HepG2 (cell line): ENCODE measurements around the gene CHCHD6. TPM values are rescaled to one million over a fixed set of nuclear protein-coding genes. Genes with fewer than 3 reads are reported as not detected.

ENCODE experiments used
- ATAC-seq: fragments of 200-7000 bp; cut with Tn5 transposase; 3 replicates; pipeline ENCODE4 v1.9.1; 2020; ENCODE audit warnings: mild to moderate bottlenecking, moderate library complexity
- BruUV-seq: library from RNA; stranded (reverse); fragments of 400-500 nt; replicated peaks from 2 replicates; lab custom pipeline; 2021; lab: Mats Ljungman, UMichigan
- CTCF ChIA-PET: fragments of 300-600 bp; formaldehyde crosslinking; extraction: SDS; loops from one replicate; lab custom pipeline; 2021; ENCODE audit warnings: low total read pairs, inconsistent platforms, low intra/inter-chr PET ratio; lab: Yijun Ruan, JAX
- POLR2A ChIA-PET: fragments of 350-600 bp; sonication (Branson Sonifier 250); formaldehyde crosslinking; loops from one replicate; lab custom pipeline; 2020; ENCODE audit warnings: antibody characterized with exemption, inconsistent platforms; lab: Yijun Ruan, JAX
- DNase-seq: peaks from one replicate; pipeline ENCODE4 v3.0.0-alpha.2; 2015; ENCODE audit warnings: low spot score
- FAIRE-seq: peaks from 3 replicates; lab custom pipeline; 2011; peaks lifted over from hg19 to GRCh38; lab: Jason Lieb, UNC
- H2AFZ ChIP-seq: one replicate; pipeline ENCODE4 v1.6.1; 2011; ENCODE audit warnings: low read length, inconsistent platforms
- H3K27ac ChIP-seq: fragments of 300-600 bp; 3 replicates; pipeline ENCODE4 v1.8.0; 2011; ENCODE audit warnings: mixed run types, mild to moderate bottlenecking, mixed read lengths, low read length, inconsistent platforms; ENCODE audit not compliant: insufficient read depth; ENCODE audit errors: extremely low read length
- H3K27me3 ChIP-seq, 2 experiments: fragments of 200-600 bp in 1 of 2; 2 replicates in 1 of 2; 3 replicates in 1 of 2; pipeline versions ENCODE4 v1.6.0 to v1.8.0; 2011; ENCODE audit warnings: low read length in 2 of 2, mild to moderate bottlenecking in 2 of 2, moderate library complexity in 2 of 2, inconsistent platforms in 1 of 2; ENCODE audit not compliant: insufficient read depth in 2 of 2, control insufficient read depth in 1 of 2
- H3K36me3 ChIP-seq, 2 experiments: fragments of 200-600 bp in 1 of 2; replicated peaks in 1 of 2; 2 replicates in 1 of 2; 3 replicates in 1 of 2; pipeline versions ENCODE4 v1.5.1 to v1.8.0; 2011; ENCODE audit warnings: low read length in 2 of 2, inconsistent platforms in 1 of 2; ENCODE audit not compliant: insufficient read depth in 2 of 2, control insufficient read depth in 1 of 2
- H3K4me1 ChIP-seq: 2 replicates; pipeline ENCODE4 v1.5.1; 2012; ENCODE audit warnings: low read length, inconsistent platforms; ENCODE audit not compliant: insufficient read depth
- H3K4me2 ChIP-seq: 2 replicates; pipeline ENCODE4 v1.6.0; 2011; ENCODE audit warnings: low read depth, low read length, inconsistent platforms
- H3K4me3 ChIP-seq, 3 experiments: fragments of 200-600 bp in 1 of 3; sonication (generic), shearing (Covaris generic) in 1 of 3; replicated peaks in 1 of 3; 2 replicates each; pipeline ENCODE4 v1.5.1; 2011 to 2016; ENCODE audit warnings: low read length in 3 of 3, inconsistent platforms in 2 of 3, low read depth in 2 of 3, mild to moderate bottlenecking in 2 of 3, control low read depth in 1 of 3, mixed read lengths in 1 of 3; ENCODE audit not compliant: insufficient read depth in 1 of 3
- H3K79me2 ChIP-seq: one replicate; pipeline ENCODE4 v1.6.1; 2011; ENCODE audit warnings: low read length, inconsistent platforms; ENCODE audit not compliant: insufficient read depth
- H3K9ac ChIP-seq: 2 replicates; pipeline ENCODE4 v1.6.0; 2011; ENCODE audit warnings: mild to moderate bottlenecking, low read depth, low read length, inconsistent platforms; ENCODE audit not compliant: insufficient read depth
- H3K9me3 ChIP-seq: 2 replicates; pipeline ENCODE4 v1.5.1; 2012; ENCODE audit warnings: mild to moderate bottlenecking, low read length
- H4K20me1 ChIP-seq: 2 replicates; pipeline ENCODE4 v1.6.0; 2011; ENCODE audit warnings: inconsistent platforms, mild to moderate bottlenecking, low read length, moderate library complexity; ENCODE audit not compliant: insufficient read depth
- DDIT3 ChIP-seq: sonication (generic); formaldehyde crosslinking; IDR thresholded peaks from 2 replicates; pipeline ENCODE4 v1.4.0; 2020; ENCODE audit warnings: mild to moderate bottlenecking, missing genetic modification reagents
- GLMP ChIP-seq: sonication (generic); formaldehyde crosslinking; IDR thresholded peaks from 2 replicates; pipeline ENCODE4 v1.9.0; 2021; ENCODE audit warnings: missing genetic modification reagents, mild to moderate bottlenecking, borderline replicate concordance
- KLF13 ChIP-seq: sonication (generic); formaldehyde crosslinking; IDR thresholded peaks from 2 replicates; pipeline ENCODE4 v1.4.0; 2020; ENCODE audit warnings: mild to moderate bottlenecking, missing genetic modification reagents
- POLR2AphosphoS5 ChIP-seq: IDR thresholded peaks from 2 replicates; pipeline ENCODE4 v1.6.1; 2012; ENCODE audit warnings: low read depth, low read length
- PTBP1 ChIP-seq: fragments of 200-400 bp; formaldehyde crosslinking; IDR thresholded peaks from 2 replicates; pipeline ENCODE4 v1.6.1; 2018; ENCODE audit warnings: low read length, low read depth; ENCODE audit not compliant: poor library complexity, severe bottlenecking
- RBM22 ChIP-seq: fragments of 200-400 bp; formaldehyde crosslinking; optimal IDR thresholded peaks from 2 replicates; pipeline ENCODE3; 2017; ENCODE audit warnings: mild to moderate bottlenecking, low read length, moderate library complexity
- ZNF142 ChIP-seq: sonication (generic); formaldehyde crosslinking; IDR thresholded peaks from 2 replicates; pipeline ENCODE4 v1.4.0; 2020; ENCODE audit warnings: missing genetic modification reagents
- ZNF234 ChIP-seq: sonication (generic); formaldehyde crosslinking; conservative IDR thresholded peaks from 2 replicates; pipeline ENCODE4 v1.5.1; 2020; ENCODE audit warnings: mild to moderate bottlenecking, missing genetic modification reagents
- ZNF605 ChIP-seq: sonication (generic); formaldehyde crosslinking; IDR thresholded peaks from 2 replicates; pipeline ENCODE4 v1.8.0; 2022; ENCODE audit warnings: mild to moderate bottlenecking, missing genetic modification reagents
- ZNF703 ChIP-seq: sonication (generic); formaldehyde crosslinking; IDR thresholded peaks from 2 replicates; pipeline ENCODE4 v1.5.1; 2020; ENCODE audit warnings: missing genetic modification reagents, mild to moderate bottlenecking, moderate library complexity, borderline replicate concordance
- WGBS: methylation state at CpG from one replicate; pipeline ENCODE4 v1.1.6; 2017; ENCODE audit warnings: low lambda C conversion rate; 5-methylcytosine and 5-hydroxymethylcytosine counted together
- in situ Hi-C: cut with HindIII; loops from 2 replicates; pipeline ENCODE4 v1.10.0; 2017; ENCODE audit warnings: low pct_unique_long_range_greater_than_20kb; ENCODE audit not compliant: extremely low pct_ligation_motif_present
- intact Hi-C: fragments of 100-400 bp; cut with micrococcal nuclease; formaldehyde crosslinking; loops from one replicate; pipeline ENCODE4 v1.10.0; 2022; ENCODE audit not compliant: unreplicated experiment
- polyA plus RNA-seq, 8 experiments: library from polyadenylated mRNA; depleted of rRNA in 3 of 8; stranded (reverse) in 7 of 8; unstranded in 1 of 8; fragments of >200 nt; fragmentation: Illumina TruSeq in 4 of 8; extraction: Trizol in 4 of 8; gene quantifications; 2 replicates each; pipeline versions ENCODE4 v1.2.1 to v1.2.3, GENCODE V29; 2011 to 2016; ENCODE audit warnings: low read depth in 4 of 8, missing spikeins in 1 of 8, mixed read lengths in 1 of 8; ENCODE audit not compliant: insufficient read depth in 1 of 8
- total RNA-seq, 5 experiments: library from RNA; depleted of rRNA; stranded (reverse); fragments of >200 nt; fragmentation: Illumina TruSeq; extraction: Trizol; gene quantifications; 2 replicates each; pipeline ENCODE4 v1.2.3, GENCODE V29; 2016; ENCODE audit warnings: low read depth in 1 of 5

Gene CHCHD6
- total and polyA plus RNA-seq, 2 of the 13 experiments (the other 11 are each of a cell fraction or from before 2014, with no cell fraction given), result 20.3 to 20.8 TPM

- no peaks in the 10 kb centered on the region for H3K27me3 ChIP-seq
- H3K27ac ChIP-seq, result no peak overlapping the region
- no peaks in the 10 kb centered on the region for H4K20me1 ChIP-seq
- in situ Hi-C loops, result no loop called here
- no peak for TF ChIP-seq DDIT3 (CRISPR knock-in tag)
- TF ChIP-seq, all 625 proteins: peak for 0
- BruUV-seq, result no TSS peak
- 94% methylated on average over 7 of the region's 11 CpGs for WGBS
- Histone ChIP-seq H3K4me2 (no peak overlapping the region), H2AFZ (no peak overlapping the region), H3K4me3 (no peak overlapping the region), H3K36me3 (no peaks in the 10 kb centered on the region), H3K9ac (no peak overlapping the region), H3K9me3 (no peaks in the 10 kb centered on the region), H3K4me1 (peaks cover under 1% of the 10 kb centered on the region), H3K79me2 (no peaks in the 10 kb centered on the region)
- POLR2A ChIA-PET, result no interaction called here
- ATAC-seq (no peak), FAIRE-seq (no peak), DNase-seq (no peak)
- intact Hi-C loops, result no loop called here
- CTCF ChIA-PET, result no interaction called here
Observed at GRCh38 chr3:126926684-126927400, 222.8 kb downstream of the CHCHD6 start.

- ChIA-PET CTCF (no interaction called here), POLR2A (no interaction called here)
- no peaks in the 10 kb centered on the region for H3K36me3 ChIP-seq
- no peak overlapping the region for H3K4me3 ChIP-seq
- H3K27ac ChIP-seq, result no peak overlapping the region
- no peak overlapping the region for H3K4me2 ChIP-seq
- no peak overlapping the region for H3K9ac ChIP-seq
- no TSS peak for BruUV-seq
- no peak overlapping the region for H2AFZ ChIP-seq
- 99% methylated on average over 3 of the region's 4 CpGs for WGBS
- no peaks in the 10 kb centered on the region for H4K20me1 ChIP-seq
- DNase-seq, result no peak
- in situ Hi-C loops (no loop called here), intact Hi-C loops (no loop called here)
- H3K79me2 ChIP-seq, result no peaks in the 10 kb centered on the region
- no peaks in the 10 kb centered on the region for H3K9me3 ChIP-seq
- H3K4me1 ChIP-seq, result no peaks in the 10 kb centered on the region
- no peak for FAIRE-seq
- no peak for ATAC-seq
- H3K27me3 ChIP-seq, result no peaks in the 10 kb centered on the region
- TF ChIP-seq GLMP (CRISPR knock-in tag), result no peak
- TF ChIP-seq ZNF605 (CRISPR knock-in tag), result no peak
- no peak for TF ChIP-seq ZNF234 (CRISPR knock-in tag)
- no peak for TF ChIP-seq ZNF142 (CRISPR knock-in tag)
- TF ChIP-seq POLR2AphosphoS5, result no peak
- no peak for TF ChIP-seq RBM22
- TF ChIP-seq KLF13 (CRISPR knock-in tag), result no peak
- no peak for TF ChIP-seq ZNF703
- no peak for TF ChIP-seq PTBP1
Observed at GRCh38 chr3:126927401-126927750, 223.3 kb downstream of the CHCHD6 start.
